NCI-H2107 treated with DMSO at 0.1 percent for 48 hours (cell line): ENCODE data around the gene ETV6.

ENCODE experiments used
- DNase-seq: peaks from one replicate; lab custom pipeline; 2025; ENCODE audit not compliant: unreplicated experiment; lab: John Stamatoyannopoulos, UW

Gene ETV6

DNA sequence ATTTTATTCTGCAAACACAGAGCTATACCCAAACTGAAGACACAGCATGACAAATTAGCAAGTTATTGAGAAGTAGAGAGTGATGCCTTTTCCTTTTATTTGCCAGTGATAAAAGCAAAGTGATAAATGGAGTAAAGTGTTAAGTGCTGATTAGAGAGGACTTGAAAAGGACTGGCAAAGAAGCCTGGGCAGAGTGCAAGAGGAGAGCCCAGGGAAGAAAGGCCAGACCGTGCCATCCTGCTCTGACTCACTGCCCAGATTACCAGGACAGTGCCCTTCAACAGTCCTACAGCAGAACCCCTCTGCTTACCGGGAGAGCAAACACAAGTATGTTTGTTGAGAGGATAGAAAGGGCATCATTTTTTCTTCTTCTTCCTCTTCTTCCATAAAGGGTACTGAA is 106.5 kb downstream of the ETV6 start:
- DNase-seq: peak; percentile 42

DNA sequence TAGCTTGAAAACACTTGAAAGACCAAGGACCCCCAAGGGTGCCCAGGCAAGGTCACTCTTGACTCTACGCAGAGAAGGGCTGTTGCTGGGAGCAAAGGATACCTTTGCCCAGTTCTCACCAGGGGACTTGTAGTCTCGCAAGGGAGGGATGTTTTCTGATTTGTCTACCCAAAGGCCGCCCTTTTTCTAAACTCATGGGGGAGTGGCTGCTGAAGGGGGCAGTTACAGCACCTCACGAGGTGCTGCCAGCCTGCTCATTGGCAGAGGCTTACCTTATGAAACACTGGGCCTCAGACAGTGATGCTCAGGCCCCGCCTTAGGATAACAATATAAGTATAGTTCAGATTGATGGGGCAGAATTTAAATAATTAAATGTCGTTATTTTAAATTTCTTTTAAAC is 107.0 kb downstream of the ETV6 start:
- no peak for DNase-seq

DNA sequence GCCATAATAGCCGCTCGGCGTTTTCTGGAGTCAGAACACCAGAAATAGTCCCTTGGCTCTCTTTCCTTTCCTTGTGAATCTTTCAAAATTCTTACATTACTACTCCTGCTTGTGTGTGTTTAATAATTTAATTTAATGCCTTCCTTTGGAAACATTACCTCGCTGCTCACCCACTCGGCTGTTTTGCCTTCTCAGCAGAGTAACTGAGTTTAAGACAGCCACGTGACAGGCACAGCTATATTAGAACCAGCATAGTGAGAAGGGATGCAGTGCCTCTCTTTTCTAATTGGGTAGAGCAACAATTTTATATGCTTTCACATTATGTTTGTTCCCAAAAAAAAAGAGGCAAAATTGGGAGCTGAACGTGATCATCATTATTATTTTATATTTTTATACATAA is 107.6 kb downstream of the ETV6 start:
- no peak for DNase-seq

DNA sequence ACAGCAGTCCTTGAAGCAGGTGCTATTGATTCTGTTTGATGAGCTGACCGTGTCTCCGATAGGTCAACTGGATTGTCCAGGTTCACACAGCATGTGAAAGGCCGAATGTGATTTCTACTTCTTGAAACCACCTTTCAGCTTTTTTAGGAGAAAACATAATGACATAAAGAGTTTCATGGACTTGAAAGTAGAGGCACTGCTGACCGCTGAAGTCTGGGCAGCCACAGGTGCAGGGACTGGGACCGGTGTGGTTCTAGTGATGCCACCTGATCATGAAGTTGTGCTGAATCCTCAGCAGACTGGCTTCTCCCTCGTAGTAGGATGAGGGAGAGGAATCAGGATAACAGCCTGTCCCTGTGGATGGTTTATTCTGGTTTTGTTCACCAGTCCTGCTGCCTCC is 108.1 kb downstream of the ETV6 start:
- no peak for DNase-seq

DNA sequence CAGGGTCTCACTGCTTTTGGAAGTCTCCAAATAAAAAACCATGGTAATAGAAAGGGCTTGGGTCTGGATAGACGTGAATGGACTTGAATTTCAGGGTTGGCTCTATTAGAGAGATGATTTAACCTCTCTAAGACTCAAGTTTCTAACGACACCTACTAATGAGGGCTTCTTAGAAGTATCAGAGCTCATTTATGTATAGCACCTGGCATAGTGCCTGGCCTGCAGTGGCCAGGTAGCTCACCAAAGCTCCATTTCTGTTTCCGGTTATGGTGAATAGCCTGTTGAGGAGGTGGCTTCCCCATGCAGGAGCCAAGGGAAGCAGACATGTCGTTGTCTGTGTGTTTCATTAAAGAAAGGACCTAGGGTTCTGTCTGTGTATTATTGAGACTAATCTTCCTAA is 108.6 kb downstream of the ETV6 start:
- DNase-seq: peak; percentile 61

DNA sequence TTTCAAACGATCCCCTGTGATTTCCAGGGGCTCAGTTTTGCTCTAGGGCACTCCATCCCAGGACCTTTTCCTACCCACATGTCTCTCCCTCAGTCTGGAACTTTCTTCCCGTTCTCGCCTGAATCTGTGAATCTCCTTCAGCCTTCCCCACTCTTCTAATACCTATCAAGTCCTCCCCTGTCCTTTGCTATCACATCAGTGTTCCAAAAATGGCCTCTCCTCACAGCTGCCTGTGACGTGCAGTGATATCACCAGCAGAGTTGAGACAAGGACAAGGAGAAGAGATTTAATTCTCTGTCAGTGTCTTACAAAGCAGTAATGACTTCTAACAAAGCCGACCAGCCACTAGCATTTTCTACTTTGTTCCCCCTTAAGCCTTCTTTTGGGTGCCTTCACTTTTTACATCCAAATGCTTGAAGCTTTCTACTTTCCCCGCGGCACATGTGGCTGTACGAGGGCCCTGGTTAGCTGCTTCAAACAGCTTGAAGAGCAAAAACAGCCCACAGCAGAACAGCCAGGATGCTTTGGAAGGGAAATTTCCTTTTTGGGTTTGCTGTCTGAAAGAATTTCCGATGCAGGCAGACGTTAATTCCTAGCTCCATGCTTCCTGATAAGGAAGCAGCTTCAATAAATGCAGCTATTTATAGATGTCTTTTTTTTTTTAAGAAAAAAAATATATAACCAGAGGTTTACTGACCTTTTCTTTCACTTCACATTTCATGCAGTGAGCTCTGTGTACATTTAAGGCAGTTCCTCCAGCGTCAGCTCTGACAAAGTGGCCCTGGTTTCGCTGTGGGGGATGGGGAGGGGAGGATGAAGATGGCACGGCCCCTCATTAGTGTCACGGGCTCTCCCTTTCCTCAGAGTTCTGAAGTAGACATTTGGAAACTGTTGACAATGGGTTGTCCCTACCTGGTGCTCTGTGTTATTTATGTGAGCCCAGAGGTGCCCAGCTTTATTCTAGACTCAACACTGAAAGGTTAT is 109.3 kb downstream of the ETV6 start:
- no peak for DNase-seq

DNA sequence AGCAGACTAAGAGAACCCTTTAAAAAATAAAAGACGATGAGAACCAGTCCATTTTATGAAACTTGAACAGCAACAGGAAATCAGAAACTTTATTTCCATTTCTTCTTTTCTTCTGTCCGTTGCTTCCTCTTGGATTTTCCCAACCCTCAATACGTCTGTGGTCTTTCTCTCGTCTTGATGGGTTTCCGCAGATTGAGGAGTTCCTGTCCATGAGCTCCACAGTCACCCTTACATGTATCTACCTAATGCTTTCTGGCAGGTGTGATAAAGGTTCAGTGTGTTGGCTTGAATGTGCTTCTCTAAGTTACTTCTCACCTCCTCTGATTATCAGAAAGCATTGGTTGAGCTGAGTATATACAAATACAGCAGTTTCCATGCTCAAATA is 110.0 kb downstream of the ETV6 start:
- no peak for DNase-seq

DNA sequence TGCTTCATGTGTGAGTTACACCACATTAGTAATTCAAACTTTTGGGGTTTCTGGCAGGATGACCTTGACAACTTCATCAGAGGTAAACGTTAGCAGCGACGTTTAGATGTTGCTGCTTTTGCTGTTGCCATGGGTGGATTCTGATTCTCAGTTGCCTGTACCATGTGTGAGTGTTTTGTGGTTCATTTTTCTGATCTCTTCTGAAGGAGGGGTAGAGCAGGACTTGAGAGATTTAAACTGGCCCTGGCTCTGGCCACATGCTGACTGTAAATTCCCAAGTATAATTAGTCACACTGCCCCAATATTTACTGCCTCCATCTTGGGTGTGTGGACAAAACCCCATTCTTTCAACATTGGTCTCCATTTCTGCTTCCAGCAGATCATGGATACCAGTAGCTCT is 110.4 kb downstream of the ETV6 start:
- no peak for DNase-seq

DNA sequence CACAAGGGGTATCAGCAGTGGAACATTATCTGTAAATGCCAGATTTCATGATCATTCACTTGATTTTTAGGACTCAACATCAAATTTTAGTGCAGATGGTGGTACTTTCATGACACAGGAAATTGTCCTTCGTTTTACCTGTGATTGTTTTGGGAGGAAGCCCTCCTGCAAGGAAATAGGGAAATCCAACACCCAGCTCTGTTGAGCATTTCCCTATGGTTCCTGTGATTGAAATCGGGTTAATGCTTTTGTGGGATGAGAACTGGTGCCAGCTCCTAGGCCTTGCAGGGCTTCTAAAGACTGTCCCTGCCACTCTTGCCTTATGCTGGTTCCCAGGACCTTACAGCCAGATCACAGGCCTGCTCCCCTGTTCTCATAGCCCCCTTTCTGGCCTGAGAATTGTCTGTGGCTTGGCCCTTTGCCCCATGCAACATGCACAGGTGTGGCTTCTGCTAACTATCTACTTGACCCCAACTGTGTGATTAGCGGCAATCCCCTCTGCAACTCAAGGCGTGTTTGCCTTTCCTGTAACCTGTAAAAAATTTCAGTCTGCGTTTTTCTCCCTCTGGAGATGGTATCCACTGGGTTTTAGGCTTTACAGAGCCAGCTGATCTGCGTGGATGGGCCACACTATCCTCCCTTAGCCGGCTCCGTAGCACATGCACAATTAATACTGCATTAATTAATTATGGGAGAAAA is 112.5 kb downstream of the ETV6 start:
- no peak for DNase-seq

DNA sequence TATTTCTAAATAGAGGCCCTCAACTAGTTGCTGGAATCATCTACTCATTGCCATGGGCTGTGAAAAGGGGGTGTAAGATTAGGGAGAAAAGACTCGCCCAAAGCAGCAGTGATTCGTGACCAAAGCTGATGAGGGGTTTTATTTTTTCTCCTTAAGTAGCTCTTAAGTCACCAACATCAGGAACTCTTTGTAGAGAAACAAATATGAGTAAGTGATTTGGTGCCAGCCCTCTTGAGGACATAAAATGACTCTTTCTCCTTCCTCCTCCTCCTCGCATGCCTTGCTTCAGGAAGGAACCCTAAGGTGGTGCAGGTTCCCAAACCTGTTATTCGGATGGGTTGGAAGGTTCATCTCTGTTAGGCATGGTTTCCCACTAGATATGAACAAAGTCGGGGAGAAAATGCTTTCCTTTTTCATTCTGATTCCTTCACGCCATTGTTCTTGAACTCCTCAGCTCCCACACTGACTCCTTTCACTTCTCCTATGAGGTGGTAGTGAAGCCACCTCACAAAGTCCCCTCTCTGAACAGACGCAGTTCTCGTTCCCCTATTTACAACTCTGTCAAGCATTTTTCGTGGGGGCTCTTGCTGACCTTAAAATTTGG is 113.4 kb downstream of the ETV6 start:
- DNase-seq: no peak

DNA sequence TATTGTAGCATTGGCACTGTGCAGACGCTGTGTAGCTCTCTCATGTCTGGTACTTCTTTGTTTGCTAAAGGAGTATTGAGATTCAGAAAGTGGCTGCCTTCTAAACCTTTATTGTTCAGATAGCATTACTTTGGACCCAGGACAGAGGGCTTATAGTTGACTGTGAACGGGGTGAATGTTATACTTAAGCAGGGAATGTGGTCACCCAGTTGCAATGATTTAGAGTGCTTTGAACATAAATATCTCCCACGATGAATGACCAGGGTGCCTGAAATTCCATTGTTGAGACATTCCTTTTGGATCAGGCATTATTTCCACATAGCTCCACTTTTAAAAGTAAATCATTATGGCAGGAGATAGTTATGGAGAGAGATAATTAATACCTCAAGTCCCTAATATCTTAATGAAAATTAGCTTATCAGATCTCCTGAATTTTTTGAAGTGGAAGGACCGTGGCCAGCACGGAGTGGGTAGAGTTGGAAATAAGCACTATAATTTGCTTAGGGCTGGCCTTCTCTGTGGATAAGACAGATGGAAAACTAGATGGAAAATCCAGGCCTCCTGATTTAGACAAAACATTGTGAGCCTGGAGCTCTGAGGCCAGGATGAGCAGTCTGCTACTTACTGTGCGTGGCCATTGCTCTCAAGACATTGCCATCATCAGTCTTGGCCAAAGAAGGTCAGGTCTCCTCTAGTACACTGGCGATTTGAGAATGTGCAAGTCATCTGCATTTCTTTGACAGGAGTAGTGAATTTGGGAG is 114.5 kb downstream of the ETV6 start:
- no peak for DNase-seq

DNA sequence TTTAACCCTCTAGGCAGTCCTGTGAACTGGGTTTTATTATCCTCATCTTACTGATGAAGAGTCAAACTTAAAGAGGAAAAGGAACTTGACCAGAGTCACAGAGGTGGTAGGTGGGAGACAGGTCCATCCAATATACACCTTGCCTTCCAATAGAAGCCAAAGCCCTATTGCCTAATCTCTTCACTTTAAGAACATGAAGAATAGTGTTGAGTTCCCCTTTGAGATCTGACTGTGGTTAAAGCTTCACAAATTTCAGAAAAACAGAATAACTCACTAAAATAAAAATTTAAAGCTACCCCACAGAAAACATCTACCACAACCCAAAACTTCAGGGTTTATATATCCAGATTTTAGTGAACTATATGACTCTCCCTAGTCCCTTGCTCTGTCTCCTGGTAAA is 115.4 kb downstream of the ETV6 start:
- no peak for DNase-seq

DNA sequence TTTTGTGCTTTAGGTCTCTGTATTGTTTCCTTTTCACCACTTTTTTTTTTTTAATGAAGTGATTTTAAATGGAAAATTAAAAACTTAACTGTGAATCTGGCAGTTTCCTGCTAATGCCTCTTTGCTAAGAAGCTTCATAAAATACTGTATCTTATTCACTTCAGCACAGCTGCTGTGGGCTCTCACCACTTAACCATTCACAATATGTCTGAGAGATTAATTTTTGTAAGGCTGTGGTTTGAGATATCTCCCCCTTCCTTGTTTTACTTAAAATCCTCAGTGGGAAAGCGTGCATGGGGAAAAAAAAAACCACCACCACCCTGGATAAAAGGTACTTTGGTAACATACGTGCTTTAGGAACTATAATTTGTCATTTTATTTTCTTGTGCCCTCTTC is 115.9 kb downstream of the ETV6 start:
- no peak for DNase-seq

DNA sequence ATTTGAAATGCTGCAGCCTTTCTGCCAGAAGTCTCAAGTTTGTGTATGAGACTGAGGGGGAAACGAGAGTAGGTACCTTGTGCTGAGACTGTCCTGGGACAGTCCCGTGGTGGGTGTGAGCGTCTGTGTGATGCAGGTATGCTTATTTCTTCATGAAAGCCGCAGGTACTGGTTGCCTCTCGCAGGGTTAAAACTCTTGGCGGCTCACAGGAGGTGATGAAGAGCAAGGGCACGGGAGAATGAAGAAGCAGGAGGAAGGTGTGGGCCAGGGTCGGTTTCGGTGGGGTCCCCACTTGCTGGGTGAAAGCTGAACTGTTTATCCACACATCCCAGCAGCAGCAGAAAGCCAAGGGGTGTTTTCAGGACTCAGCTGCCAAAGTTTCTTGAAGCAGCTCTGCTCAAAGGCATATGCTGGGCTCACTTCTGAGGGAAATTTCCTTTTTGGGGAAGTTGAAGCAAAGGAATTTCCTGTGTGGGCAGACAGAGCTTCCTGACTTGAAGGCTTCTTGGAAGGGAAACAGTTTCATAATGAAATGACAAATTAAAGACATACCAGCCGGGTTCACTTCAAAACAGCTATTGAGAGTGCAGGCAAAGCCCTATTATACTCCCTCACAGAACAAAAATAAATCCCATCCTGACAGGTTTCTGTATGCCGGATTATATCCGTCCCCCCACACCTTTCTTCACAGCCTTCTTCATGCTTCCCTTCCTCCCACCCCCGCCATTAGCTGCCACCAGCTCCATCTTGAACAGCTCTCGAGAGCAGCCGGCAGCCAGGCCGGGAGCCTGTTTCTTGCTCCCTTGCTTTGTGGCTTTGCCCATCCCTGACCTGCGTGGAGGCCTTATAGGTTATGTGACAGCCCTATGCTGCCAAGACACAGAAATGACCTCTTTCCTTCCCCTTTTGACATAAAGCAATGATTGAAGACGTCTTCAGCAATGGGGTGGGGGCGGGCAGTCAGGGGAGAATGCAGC is 116.6 kb downstream of the ETV6 start:
- DNase-seq: no peak

DNA sequence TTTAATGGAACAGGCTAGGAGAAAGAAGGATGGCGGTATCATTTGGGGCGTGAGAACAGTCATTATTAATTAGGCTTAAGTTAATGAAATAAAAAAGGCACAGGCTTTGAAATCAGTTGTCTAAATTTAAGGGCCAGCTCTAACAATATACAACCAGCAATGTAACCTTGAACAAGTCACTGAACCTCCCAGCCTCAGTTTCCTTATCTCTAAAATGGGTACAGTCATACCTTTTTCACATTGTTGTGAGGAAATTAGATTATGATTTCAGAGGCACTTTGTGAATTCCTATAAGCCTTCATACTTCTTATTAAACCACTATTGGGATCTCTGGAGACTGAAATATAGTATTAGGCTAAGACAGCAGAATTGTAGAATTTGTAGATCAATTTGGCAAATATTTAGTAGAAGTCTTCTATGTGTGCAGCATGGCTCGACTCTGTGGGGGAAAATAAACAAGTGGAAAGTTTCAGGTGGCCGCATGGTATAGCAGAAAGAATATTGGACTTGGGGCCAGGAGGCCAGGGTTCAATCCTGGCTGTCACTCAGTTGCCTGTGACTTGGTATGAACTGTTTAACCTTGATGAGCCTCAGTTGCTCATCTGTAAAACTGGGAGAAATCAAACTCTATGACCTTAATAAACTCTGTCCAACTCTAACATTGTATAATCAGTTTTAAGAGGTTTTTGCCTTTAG is 117.7 kb downstream of the ETV6 start:
- DNase-seq: no peak

DNA sequence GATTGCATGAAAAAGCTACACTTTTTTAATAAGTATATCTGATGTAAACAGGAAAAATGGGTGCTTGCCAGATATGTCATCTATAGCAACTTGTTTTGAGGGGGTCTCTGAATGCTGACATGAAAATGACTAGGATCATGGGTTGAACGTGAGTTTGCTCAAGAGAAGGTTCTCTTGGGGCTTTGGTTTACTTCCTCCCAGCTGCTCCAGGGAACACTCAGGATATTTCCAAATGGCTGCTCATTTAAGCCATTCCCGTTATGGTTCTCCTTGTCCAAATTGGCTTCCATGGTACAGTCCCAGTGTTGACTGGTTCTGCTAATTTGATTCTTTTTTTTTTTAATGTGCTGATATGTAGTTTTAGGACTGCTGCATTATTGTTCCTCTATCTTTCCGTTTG is 118.3 kb downstream of the ETV6 start:
- no peak for DNase-seq

DNA sequence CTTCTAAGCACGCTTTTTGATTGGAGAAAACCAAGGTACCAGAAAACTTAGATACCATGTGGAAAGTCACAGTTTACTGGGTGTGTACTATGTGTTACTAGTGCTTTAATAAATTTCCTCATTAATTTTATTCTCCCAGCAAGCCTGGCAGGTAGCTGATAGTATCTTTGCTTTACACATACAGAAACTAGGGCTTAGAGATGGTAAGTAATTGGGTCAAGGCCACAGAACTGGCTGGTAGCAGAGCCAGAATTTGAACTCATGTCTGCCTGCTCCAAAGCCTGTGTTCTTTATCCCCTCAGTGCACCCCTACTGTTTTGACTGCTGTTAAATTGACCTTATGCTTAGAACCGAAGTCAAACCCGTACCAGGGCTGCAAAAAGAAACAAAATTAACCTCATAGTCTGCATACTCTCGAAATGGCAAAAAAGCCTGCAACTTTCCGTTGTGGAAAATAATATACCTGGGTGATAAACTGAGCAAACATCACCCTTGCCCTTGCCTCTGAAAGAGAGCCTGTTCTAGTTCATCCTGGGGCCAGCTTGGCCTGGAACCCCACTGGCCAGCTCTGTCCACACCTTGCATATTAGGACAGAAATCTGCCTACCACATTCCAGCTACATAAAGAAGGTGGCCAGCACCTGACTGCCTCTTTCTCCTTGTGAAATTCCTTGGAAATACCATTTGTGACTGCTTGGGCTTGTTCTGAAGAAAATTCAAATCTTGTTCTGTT is 118.9 kb downstream of the ETV6 start:
- no peak for DNase-seq

DNA sequence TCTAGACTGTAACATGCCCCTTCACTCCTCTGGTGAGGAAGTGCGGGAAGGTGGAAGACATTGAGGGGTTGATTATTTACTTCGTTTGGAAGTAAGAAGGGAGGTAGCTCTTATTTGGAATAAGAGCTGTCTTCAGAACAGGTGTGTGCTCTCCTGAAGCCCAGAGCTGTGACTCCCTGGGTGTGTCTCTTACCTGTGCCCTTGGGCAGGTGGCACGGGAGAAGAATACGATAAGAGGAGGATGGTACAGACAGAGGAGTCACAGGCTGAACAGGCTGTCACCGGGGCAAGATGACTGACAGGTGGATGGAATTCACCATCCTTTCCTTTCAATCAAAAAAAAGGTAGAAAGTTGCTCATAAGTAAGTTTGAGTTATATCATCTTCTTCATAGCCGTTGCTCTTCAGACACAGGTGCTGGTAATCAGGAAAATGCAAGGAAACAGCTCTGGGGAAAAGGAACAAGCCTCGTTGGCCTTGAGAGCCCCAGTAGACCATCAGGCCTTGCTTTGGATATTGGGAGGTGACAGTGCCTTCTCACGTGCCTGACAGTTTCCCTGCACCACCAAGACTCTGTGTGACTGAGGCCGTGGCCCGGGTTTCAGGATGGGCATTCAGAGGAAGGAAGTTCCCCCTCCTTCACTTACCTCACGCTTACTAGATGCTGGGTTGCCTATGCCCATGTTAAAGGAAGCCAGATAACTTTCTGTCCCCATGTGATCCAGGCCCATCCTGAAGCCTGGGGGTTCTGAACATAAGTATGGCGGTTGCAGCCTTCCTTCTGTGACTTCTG is 120.4 kb downstream of the ETV6 start:
- DNase-seq: no peak
